B cell (primary cell): Measurements from ENCODE around the gene SLC38A1.

ENCODE experiments used
- CTCF ChIP-seq: fragments of 200-600 bp; IDR thresholded peaks from one replicate; pipeline ENCODE4 v1.8.0; 2022; ENCODE audit warnings: antibody characterized with exemption, mild to moderate bottlenecking
- EZH2 ChIP-seq: IDR thresholded peaks from 2 replicates; pipeline ENCODE4 v1.6.1; 2012; ENCODE audit warnings: borderline replicate concordance, low read depth, mild to moderate bottlenecking, moderate library complexity, low read length; ENCODE audit not compliant: insufficient read depth, poor library complexity, severe bottlenecking

- TF ChIP-seq CTCF: no peak
- TF ChIP-seq EZH2: no peak
Measured at GRCh38 chr12:46207644-46208043, 61.2 kb downstream of the SLC38A1 start.
